HEK293 (cell line): ENCODE measurements around the gene FAM240B.

Experiments
- CTCF ChIA-PET: fragments of 350-600 bp; formaldehyde crosslinking; extraction: SDS; loops from one replicate; lab custom pipeline; 2021; ENCODE audit warnings: antibody characterized with exemption; lab: Yijun Ruan, JAX
- POLR2A ChIA-PET: fragments of 300-600 bp; formaldehyde crosslinking; extraction: SDS; loops from one replicate; lab custom pipeline; 2020; ENCODE audit warnings: antibody characterized with exemption, inconsistent platforms; lab: Yijun Ruan, JAX
- H3K27ac ChIP-seq: fragments of 200-500 bp; sonication (Bioruptor generic); 2 replicates; pipeline ENCODE4 v1.5.1; 2014; ENCODE audit warnings: low read depth, low read length, control low read depth, inconsistent platforms; ENCODE audit errors: extremely low read depth
- H3K36me3 ChIP-seq, 2 experiments: fragments of 200-500 bp in 1 of 2; sonication (Bioruptor generic) in 1 of 2; 1 replicate in 1 of 2; 2 replicates in 1 of 2; pipeline ENCODE4 v1.5.1; 2014 to 2017; ENCODE audit warnings: inconsistent platforms in 2 of 2, low read length in 2 of 2; ENCODE audit not compliant: control insufficient read depth in 2 of 2, insufficient read depth in 1 of 2
- H3K4me1 ChIP-seq: fragments of 200-500 bp; sonication (Bioruptor generic); 2 replicates; pipeline ENCODE4 v1.5.1; 2014; ENCODE audit warnings: mild to moderate bottlenecking, low read length, inconsistent platforms; ENCODE audit not compliant: control insufficient read depth, insufficient read depth
- H3K4me3 ChIP-seq: 2 replicates; pipeline ENCODE4 v1.5.1; 2011; ENCODE audit warnings: low read depth, mild to moderate bottlenecking, control low read depth, low read length, moderate library complexity
- H3K9me3 ChIP-seq: fragments of 200-500 bp; sonication (Bioruptor generic); 2 replicates; pipeline ENCODE4 v1.5.1; 2014; ENCODE audit warnings: low read depth, low read length, inconsistent platforms; ENCODE audit not compliant: control insufficient read depth, insufficient read depth
- RBAK ChIP-seq: fragments of 450-650 bp; formaldehyde crosslinking; IDR thresholded peaks from 2 replicates; pipeline ENCODE4 v1.5.1; 2016; ENCODE audit warnings: missing biosample characterization, missing genetic modification characterization
- ZBTB20 ChIP-seq: fragments of 450-650 bp; formaldehyde crosslinking; IDR thresholded peaks from 2 replicates; pipeline ENCODE4 v1.5.1; 2016; ENCODE audit warnings: missing biosample characterization, missing genetic modification characterization
- ZEB2 ChIP-seq: fragments of 450-650 bp; formaldehyde crosslinking; IDR thresholded peaks from 2 replicates; pipeline ENCODE4 v1.5.1; 2016; ENCODE audit warnings: missing biosample characterization, missing genetic modification characterization
- ZNF155 ChIP-seq: fragments of 450-650 bp; formaldehyde crosslinking; IDR thresholded peaks from 2 replicates; pipeline ENCODE4 v1.5.1; 2016; ENCODE audit warnings: missing biosample characterization, missing genetic modification characterization
- ZNF175 ChIP-seq: fragments of 450-650 bp; formaldehyde crosslinking; IDR thresholded peaks from 2 replicates; pipeline ENCODE4 v1.5.1; 2016; ENCODE audit warnings: missing biosample characterization, missing genetic modification characterization
- ZNF302 ChIP-seq: fragments of 450-650 bp; formaldehyde crosslinking; IDR thresholded peaks from 2 replicates; pipeline ENCODE4 v1.5.1; 2016; ENCODE audit warnings: missing biosample characterization, missing genetic modification characterization, low read depth
- ZNF341 ChIP-seq: fragments of 450-650 bp; formaldehyde crosslinking; IDR thresholded peaks from 2 replicates; pipeline ENCODE4; 2016; ENCODE audit warnings: low read depth, missing biosample characterization, missing genetic modification characterization
- ZNF404 ChIP-seq: fragments of 450-650 bp; formaldehyde crosslinking; IDR thresholded peaks from 2 replicates; pipeline ENCODE4 v1.5.1; 2017; ENCODE audit warnings: missing biosample characterization, missing genetic modification characterization
- ZNF48 ChIP-seq: fragments of 450-650 bp; formaldehyde crosslinking; IDR thresholded peaks from 2 replicates; pipeline ENCODE4 v1.5.1; 2016; ENCODE audit warnings: missing biosample characterization, missing genetic modification characterization
- ZNF514 ChIP-seq: fragments of 450-650 bp; formaldehyde crosslinking; IDR thresholded peaks from 2 replicates; pipeline ENCODE4 v1.5.1; 2016; ENCODE audit warnings: missing biosample characterization, missing genetic modification characterization
- ZNF555 ChIP-seq: fragments of 450-650 bp; formaldehyde crosslinking; conservative IDR thresholded peaks from 2 replicates; pipeline ENCODE4 v1.5.1; 2017; ENCODE audit warnings: missing biosample characterization, mild to moderate bottlenecking, missing genetic modification characterization, inconsistent platforms
- ZNF654 ChIP-seq: fragments of 450-650 bp; formaldehyde crosslinking; IDR thresholded peaks from 2 replicates; pipeline ENCODE4 v1.5.1; 2016; ENCODE audit warnings: low read depth, missing biosample characterization, missing genetic modification characterization
- ZSCAN16 ChIP-seq: fragments of 450-650 bp; formaldehyde crosslinking; IDR thresholded peaks from 2 replicates; pipeline ENCODE4 v1.5.1; 2016; ENCODE audit warnings: missing biosample characterization, missing genetic modification characterization
- TF ChIP-seq, protein P1 (sequence below): sonication (generic); formaldehyde crosslinking; IDR thresholded peaks from 2 replicates; pipeline ENCODE4 v1.8.1; 2022; ENCODE audit warnings: mild to moderate bottlenecking, moderate library complexity, missing genetic modification reagents
- TF ChIP-seq, protein P2 (sequence below): fragments of 450-650 bp; formaldehyde crosslinking; IDR thresholded peaks from 2 replicates; pipeline ENCODE4 v1.5.1; 2017; ENCODE audit warnings: missing biosample characterization, missing genetic modification characterization
- TF ChIP-seq, protein P3 (sequence below): fragments of 450-650 bp; formaldehyde crosslinking; IDR thresholded peaks from 2 replicates; pipeline ENCODE4 v1.5.1; 2016; ENCODE audit warnings: missing biosample characterization, missing genetic modification characterization

Gene FAM240B

DNA sequence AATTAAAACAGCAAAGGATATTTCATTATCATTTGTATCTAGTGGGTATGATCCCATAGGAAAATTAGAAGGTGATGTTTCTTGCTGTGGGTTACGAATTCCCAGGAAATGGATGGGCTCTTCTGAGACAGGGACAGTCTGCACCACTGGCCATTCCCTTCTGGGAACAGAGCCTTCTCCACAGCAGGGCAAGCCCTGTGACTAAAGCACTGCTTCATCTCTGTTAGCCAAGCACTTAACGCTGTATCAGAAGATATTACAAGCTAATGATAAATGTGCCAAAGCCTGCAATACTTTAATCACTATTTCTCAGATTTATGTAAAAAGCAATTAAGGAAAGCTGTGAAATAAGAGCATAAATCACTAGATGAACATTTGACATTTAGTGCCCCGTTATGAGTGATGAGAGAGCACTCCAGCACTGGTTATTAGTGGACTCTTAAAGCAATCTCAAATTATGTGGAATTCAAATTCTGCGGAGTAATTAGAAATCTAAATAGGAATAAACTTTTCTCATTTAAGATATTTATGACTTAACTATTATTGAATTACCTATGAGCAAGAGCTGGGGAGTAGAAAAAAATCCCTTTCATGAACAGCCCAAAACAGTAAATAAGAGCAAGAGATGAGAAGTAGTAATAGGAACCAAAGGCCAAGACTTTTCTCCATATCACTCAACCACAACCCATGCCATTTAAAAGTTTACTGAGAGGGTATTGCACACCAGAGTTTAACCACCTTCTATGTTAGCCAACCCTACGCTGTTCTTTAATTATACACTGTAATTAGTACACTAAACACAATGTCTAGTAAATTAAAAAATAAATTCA lies 49.2 kb downstream of the FAM240B start:
- Histone ChIP-seq H3K27ac (no peak overlapping the region), H3K4me1 (peaks cover 3% of the 10 kb centered on the region; the same call in 1 of the 2 replicates)

DNA sequence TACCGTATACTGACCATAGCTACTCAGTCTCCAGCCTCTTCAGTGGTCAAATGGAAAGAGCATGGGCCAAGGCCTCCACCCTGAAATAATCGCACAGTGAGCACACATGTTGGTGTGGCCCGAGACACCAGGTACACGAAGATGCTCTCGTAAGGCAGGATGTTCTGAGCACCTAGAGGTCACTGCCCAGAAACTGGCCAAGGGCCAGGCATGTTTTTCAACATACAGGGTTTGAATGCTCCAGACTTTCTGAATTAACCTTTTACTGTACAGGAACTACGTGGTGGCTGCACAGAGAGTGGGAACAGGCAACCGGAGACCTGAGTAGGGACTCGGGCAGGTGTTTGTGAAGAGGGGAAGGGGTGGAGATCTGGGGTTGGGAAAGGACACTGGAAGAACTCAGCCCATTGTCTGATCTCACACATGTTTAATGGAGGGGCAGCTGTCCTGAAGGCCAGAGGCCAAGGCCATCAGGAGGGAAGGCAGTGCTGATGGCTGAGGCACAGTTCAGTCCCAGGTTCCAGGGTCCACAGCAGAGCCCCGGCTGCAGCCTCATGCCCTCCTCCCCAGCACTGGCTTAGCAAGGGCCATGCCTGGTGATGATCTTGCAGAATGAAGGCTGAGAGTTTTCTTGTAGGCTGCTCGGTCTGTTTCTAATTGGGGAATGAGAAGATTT lies 51.0 kb downstream of the FAM240B start:
- no peak for TF ChIP-seq ZBTB20 (tag by site-specific recombination)
- TF ChIP-seq ZNF514 (tag by site-specific recombination): no peak
- no peak for TF ChIP-seq ZNF175
- TF ChIP-seq, protein P1, sequence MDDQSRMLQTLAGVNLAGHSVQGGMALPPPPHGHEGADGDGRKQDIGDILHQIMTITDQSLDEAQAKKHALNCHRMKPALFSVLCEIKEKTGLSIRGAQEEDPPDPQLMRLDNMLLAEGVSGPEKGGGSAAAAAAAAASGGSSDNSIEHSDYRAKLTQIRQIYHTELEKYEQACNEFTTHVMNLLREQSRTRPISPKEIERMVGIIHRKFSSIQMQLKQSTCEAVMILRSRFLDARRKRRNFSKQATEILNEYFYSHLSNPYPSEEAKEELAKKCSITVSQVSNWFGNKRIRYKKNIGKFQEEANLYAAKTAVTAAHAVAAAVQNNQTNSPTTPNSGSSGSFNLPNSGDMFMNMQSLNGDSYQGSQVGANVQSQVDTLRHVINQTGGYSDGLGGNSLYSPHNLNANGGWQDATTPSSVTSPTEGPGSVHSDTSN (CRISPR knock-in tag): no peak
- no peak for TF ChIP-seq ZNF155
- TF ChIP-seq ZNF555 (tag by site-specific recombination): no peak
- TF ChIP-seq ZNF302 (tag by site-specific recombination): no peak
- Histone ChIP-seq H3K36me3 (no peaks in the 10 kb centered on the region), H3K9me3 (no peaks in the 10 kb centered on the region), H3K27ac (no peak overlapping the region), H3K4me3 (no peak overlapping the region), H3K4me1 (peaks cover 3% of the 10 kb centered on the region; the same call in 1 of the 2 replicates)
- POLR2A ChIA-PET: no interaction called here
- CTCF ChIA-PET: no interaction called here

More for the DNA sequence above, 49.2 kb downstream of the FAM240B start:
- ChIA-PET CTCF (interaction anchor here (0.7 to 1.8 kb wide), 6 partner anchors 8 to 51 kb away, joined by 3 to 10 read pairs (median 5); partner anchors contain the start of gene ANKRD18A), POLR2A (no interaction called here)
- Histone ChIP-seq H3K36me3 (no peaks in the 10 kb centered on the region), H3K9me3 (no peaks in the 10 kb centered on the region), H3K4me3 (no peak overlapping the region)
- TF ChIP-seq ZSCAN16 (tag by site-specific recombination) (0 out of 2 replicates have a peak, but pooled peaks have one; percentile 72), ZNF341 (tag by site-specific recombination) (peak; percentile 31; the same call in 1 of the 2 replicates), RBAK (no peak), ZEB2 (peak; percentile 33; the same call in 1 of the 2 replicates)
- TF ChIP-seq, protein P2, sequence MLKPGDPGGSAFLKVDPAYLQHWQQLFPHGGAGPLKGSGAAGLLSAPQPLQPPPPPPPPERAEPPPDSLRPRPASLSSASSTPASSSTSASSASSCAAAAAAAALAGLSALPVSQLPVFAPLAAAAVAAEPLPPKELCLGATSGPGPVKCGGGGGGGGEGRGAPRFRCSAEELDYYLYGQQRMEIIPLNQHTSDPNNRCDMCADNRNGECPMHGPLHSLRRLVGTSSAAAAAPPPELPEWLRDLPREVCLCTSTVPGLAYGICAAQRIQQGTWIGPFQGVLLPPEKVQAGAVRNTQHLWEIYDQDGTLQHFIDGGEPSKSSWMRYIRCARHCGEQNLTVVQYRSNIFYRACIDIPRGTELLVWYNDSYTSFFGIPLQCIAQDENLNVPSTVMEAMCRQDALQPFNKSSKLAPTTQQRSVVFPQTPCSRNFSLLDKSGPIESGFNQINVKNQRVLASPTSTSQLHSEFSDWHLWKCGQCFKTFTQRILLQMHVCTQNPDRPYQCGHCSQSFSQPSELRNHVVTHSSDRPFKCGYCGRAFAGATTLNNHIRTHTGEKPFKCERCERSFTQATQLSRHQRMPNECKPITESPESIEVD (tag by site-specific recombination): peak; percentile 73

DNA sequence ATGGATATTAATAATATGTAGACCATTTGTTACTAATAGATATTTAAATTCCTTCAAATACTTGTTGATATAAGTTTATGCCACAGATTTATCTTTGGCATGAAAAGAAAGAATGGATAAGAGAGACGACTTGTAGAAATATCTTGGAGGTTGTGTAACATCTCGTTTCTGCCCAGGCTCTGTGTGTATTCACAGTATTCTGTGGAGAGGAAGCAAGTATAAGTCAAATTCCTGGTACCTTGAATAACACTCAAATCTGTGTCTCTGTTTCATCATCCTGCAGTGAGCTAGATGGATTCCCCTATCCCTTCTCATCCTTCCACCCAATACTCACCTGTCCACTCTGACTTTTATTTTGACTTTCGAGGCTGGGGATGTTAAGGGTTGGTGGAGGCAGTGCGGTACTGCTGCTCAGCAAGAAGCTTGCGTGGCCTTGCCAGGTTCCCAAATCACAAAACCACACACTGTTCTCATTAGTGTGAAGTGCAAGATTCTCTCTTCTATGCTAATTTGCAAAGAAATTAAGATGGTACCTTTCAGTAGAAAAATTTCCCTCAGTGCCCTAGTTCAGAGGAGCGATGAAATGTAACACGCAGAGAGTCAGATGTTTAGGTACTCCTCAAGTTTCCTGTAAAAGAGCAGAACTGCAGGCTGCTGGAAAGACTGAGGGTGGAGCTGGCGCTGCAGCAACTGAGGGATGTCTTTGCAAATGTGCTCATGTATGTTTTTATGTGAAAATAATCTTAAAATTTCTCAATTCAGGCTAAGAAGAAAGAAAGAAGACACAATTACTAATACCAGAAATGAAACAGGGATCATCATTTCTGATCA lies 57.0 kb downstream of the FAM240B start:
- Histone ChIP-seq H3K9me3 (no peaks in the 10 kb centered on the region), H3K27ac (no peak overlapping the region), H3K4me3 (no peak overlapping the region)
- POLR2A ChIA-PET: no interaction called here
- TF ChIP-seq, protein P3, sequence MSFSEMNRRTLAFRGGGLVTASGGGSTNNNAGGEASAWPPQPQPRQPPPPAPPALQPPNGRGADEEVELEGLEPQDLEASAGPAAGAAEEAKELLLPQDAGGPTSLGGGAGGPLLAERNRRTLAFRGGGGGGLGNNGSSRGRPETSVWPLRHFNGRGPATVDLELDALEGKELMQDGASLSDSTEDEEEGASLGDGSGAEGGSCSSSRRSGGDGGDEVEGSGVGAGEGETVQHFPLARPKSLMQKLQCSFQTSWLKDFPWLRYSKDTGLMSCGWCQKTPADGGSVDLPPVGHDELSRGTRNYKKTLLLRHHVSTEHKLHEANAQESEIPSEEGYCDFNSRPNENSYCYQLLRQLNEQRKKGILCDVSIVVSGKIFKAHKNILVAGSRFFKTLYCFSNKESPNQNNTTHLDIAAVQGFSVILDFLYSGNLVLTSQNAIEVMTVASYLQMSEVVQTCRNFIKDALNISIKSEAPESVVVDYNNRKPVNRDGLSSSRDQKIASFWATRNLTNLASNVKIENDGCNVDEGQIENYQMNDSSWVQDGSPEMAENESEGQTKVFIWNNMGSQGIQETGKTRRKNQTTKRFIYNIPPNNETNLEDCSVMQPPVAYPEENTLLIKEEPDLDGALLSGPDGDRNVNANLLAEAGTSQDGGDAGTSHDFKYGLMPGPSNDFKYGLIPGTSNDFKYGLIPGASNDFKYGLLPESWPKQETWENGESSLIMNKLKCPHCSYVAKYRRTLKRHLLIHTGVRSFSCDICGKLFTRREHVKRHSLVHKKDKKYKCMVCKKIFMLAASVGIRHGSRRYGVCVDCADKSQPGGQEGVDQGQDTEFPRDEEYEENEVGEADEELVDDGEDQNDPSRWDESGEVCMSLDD: no peak
- peak; percentile 30; the same call in 1 of the 2 replicates for TF ChIP-seq ZNF654 (tag by site-specific recombination)
- no peak for TF ChIP-seq ZNF404 (tag by site-specific recombination)
- no peak for TF ChIP-seq ZNF48 (tag by site-specific recombination)
- TF ChIP-seq, all 188 proteins: peak for 1
- Histone ChIP-seq H3K36me3 (no peaks in the 10 kb centered on the region), H3K4me1 (no peaks in the 10 kb centered on the region)
- CTCF ChIA-PET: interaction anchor here (0.7 to 1.9 kb wide), 5 partner anchors 9 to 53 kb away, joined by 3 to 11 read pairs (median 3); no protein-coding TSS in a partner anchor
